ENCODE results near the gene MYO1D.
"Not testable (repeated sequence)": the region's sequence is repeated elsewhere in the genome, so short reads cannot be mapped to it uniquely, and the experiment has no call there.

The MYO1D gene

DNA sequence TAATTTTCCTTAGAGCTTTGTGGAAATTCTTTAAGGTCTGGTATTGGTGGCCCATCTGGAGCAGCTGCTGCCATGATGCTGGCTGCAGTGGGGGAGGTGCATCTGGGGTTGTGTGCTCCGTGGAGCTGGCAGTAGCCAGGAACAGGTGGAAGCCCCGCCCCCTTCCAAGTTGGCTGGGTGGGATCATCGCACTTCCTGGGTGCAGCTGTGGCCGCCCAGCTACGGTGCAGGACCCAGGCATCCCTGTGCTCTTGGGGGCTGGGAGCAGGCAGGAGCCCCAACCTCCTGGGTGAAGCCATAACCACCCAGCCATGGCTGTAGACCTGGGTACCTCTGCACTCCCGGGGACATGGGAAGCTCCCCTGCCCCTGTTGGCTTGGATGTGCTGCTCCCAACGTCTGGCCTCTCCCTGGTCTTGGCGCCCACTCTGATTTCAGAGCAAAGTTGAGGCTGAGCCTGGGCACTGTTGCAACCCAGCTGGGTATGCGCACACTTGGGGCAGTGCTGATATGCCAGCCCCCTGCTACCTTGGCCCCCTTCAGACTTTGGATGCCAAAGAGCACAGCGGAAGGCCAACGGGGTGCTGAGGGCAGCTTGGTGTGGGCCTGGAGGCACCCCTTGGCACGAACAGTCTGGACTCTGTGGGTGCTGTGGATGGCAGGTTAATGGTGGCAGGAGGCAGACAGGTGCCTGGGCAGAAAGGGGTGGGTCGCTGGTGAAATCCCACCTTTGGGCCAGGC, 145.2 kb downstream of the MYO1D start:
- no peak for DNase-seq (ENCODE audit: low read depth in 2 of 2)

DNA sequence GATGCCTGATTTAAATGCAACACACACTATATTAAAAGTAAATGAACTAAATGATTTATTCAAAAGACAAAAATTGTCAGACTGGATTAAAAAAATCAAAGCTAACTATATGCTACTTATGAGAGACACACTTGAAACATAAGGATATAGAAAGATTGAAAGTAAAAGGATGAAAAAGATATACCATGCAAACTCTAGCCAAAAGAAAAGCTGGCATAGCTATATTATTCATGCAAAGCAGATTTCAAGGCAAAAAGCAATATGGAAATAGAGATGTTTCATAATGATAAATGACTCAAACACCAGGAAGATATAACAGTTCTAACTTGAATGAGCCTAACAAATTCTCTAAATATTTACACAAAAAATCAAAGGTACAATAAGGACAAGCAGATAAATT, 149.2 kb downstream of the MYO1D start:
- DNase-seq (ENCODE audit: low read depth in 2 of 2): no peak

DNA sequence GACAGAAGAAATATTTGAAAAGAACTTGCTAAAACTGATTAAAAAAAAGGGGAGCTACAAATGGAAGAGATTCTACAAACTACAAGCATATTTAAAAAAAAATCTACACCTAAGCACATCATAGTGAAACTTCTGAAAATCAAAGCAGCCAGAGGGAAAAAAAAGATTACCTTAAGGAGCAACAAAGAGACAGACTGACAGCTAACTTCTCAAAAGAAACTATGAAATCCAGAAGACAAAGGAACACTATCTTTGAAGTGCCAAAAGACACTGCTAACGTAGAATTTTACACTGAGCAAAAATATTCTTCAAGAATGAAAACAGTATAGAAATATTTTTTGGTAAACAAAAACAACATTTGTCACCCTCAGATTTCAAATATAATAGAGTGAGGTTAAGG, 151.2 kb downstream of the MYO1D start:
- DNase-seq (ENCODE audit: low read depth in 2 of 2): no peak

DNA sequence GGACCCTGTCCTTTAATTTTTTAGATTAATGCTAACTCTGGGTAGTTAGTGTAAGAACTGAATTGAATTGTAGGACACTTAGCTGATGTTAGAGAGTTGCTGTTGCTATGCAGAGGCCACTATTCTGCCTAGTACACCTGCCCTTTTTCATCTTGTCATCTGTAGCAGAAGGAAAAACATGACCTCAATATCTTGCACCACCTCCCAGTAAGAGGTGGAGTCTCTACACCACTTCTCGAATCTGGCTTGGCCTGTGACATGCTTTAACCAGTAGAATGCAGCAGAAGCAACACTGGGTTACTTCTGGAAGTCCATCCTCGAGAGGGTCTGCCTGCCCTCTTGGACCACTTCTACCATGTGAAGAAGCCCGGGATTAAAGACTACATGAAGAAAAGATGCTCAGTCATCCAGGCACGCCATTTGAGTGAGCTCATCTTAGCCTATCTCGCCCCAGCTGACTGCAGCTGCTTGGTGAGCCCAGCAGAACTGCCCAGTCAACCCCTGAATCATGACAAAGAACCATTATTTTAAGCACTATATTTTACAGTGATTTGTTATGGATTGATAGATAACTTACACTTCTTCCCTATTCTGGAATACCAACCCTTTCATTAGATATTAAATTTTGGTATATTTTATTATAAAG, 153.5 kb downstream of the MYO1D start:
- no peak for DNase-seq (ENCODE audit: low read depth in 2 of 2)

DNA sequence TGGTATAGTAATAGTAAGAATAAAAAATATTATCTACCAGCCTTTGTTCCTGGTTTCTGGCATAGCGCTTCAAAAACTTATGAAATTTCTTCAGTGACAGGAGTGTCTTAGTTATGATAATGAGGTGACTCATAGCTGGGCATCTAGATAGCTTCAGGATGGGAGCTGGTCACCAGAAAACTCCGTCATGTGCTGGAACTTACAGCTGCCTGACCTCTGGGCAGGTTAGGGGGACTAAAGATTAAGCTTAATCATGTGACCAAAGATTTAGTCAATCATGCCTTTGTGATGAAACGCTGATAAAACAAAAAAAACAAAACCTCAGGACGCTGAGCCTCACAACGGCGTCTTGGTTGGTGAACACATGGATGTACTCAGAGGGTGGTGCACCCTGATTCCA, 154.2 kb downstream of the MYO1D start:
- DNase-seq (ENCODE audit: low read depth in 2 of 2): no peak

DNA sequence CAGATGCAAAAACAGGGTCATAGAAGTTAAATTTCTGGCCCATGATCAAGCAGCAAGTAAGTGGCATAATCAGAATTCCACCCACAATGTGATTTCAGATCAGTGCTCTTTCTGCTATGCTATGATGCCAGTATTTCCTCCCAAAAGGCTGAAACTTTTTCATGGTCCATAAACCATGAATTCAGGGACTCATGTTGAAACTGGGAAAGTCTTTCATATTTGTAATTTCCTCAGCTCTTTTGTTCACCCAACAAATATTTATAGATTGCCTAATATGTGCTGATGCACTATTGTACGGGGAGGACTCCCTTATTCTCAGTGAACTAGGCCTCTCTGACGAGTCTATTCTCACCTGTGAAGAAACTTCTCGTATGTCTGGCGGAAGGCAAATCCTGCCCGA, 156.3 kb downstream of the MYO1D start:
- DNase-seq (ENCODE audit: low read depth in 2 of 2): no peak

DNA sequence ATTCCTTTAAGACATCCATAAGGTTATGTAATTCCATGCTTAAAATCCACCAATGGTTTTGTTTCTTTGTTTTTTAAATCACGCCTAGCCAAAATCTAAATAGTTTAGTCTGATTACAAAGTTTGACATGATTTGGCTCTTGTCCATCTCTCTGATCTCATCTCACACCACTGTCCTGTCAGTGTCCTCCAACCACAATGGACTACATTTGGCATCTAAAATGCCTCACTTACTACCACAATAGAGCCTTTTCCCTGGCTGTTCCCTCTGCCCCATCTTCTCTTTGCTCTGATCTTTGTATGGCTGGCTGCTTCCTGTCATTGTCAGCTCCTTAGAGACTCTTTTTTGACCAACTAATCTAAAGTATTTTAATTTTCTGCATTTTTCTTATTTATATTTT, 157.2 kb downstream of the MYO1D start:
- no peak for DNase-seq (ENCODE audit: low read depth in 2 of 2)

DNA sequence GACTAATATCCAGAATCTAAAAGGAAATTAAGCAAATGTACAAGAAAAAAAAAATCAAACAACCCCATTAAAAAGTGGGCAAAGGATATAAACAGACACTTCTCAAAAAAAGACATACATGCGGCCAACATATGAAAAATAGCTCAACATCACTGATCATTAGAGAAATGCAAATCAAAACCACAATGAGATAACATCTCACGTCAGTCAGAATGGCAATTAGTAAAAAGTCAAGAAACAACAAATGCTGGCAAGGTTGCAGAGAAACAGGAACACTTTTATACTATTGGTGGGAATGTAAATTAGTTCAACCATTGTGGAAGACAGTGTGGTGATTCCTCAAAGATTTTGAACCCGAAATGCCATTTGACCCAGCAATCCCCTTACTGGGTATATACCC, 162.0 kb downstream of the MYO1D start:
- DNase-seq (ENCODE audit: low read depth in 2 of 2): not testable (repeated sequence)

DNA sequence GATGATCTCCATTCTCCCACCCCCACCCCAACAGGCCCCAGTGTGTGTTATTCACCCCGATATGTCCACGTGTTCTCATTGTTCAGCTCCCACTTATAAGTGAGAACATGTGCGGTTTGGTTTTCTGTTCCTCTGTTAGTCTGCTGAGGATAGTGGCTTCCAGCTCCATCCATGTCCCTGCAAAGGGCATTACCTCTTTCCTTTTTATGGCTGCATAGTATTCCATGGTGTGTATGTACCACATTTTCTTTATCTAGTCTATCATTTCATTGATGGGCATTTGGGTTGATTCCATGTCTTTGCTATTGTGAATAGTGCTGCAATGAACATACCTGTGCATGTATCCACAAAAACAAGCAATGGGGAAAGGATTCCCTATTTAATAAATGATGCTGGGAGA, 162.7 kb downstream of the MYO1D start:
- DNase-seq (ENCODE audit: low read depth in 2 of 2): not testable (repeated sequence)

DNA sequence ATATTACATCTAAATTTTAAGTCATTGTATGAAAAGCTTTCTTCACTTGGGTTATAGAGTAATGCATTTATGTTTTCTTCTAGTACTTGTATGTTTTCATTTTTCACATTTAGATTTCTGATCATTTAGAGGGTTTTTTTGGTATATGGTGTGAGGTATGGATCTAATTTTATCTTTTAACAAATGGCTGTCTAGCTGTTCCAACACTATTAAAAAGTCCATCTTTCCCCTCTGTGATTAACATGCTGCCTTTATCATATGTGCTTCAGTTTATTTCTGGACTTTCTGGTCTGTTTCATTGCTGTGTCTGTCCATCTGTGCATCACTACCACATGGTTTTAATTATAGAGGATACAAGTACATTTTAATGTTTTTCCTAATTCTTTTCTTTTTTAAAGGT, 163.8 kb downstream of the MYO1D start:
- peak in 1 of 2 experiments; percentile 1 for DNase-seq (ENCODE audit: low read depth in 2 of 2)

DNA sequence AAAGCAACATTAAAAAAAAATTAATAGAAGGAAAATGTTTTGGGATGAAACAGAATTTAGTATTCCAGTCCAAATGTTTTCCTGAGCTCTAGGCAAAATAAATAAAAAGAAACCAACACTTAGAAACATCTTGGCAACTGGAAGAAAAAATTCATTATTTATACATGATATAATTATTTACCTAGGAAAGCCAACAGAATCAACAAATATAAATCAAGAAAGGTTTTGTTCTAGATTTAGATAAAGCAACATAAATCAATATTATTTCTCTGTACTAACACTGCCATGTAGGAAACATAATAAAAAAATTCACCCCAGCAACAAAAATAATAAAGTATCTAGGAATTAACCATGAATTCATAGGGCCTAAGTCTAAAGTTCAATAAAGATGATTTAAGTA, 167.4 kb downstream of the MYO1D start:
- DNase-seq (ENCODE audit: low read depth in 2 of 2): no peak

DNA sequence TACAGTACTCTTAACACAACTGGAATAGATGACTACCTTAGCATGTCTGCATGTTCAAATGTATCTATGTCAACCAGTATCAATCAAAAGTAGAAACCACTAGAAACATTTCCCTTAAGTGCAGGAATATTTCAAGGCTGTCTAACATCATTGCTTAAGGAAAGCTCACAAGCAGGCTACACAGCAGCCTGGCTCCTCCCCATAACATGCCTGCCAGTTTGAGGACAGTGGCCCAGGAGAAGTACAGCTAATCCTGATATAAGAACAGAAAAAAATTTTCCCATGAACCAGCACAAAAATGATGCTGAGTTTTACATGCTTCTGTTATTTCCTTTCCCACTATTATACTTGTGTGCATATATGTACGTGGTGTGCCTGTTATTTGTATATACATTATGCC, 175.1 kb downstream of the MYO1D start:
- no peak for DNase-seq (ENCODE audit: low read depth in 2 of 2)

DNA sequence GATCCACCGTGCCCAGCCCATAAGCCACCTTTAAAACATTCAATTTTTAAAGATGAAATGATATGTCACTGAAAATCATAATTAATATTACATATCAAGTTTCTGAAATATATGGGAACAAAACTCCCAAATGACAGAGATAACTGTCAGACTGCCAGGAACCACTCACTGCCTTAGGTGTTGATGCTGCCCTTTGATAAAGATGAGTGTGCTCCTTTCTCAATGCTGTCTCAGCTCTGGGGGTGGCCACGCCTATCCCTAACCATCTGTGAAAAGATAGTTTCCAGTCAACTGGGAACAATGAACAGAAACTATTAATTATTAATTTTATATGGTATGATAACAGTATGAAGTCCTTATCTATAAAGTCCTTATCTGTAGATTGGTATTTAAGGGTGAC, 177.7 kb downstream of the MYO1D start:
- DNase-seq (ENCODE audit: low read depth in 2 of 2): no peak

DNA sequence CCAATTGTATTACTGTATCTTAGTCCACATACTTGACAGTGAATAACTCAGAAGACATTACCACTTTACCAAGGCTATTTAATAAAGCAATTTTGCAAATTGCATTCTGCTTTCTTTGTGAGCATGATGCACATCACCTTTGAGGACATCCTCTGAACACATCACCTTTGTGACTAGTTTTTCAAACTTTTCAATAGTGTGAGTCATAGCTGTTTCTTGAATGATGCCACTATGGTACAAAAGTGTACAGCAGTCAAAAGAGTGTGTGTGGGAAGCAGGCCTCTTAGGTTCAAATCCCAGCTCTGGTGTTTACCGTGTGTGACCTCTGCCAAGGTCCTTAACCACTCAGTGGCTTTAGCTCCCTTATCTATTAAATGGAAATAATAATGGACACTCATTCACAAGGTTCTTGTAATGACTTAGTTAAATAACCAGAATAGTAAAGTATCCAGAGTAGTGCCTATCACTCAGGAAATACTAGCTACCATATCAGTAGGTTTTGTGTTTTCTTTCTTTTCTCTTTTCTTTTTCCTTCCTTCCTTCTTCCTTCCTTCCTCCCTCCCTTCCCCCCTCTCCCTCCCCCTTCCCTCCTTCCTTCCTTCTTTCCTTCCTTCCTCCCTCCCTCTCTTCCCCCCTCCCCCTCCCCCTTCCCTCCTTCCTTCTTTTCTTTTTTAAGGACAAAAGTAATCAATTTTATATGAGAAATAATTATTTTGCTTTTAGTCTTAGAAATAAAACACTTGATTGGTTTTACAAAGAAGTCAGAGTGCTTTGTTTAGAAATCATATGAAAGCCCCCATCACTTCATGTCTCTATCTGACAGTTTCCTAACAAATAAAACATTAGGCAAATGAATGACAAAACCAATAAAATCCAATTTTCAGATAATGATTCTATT, 178.9 kb downstream of the MYO1D start:
- no peak for DNase-seq (ENCODE audit: low read depth in 2 of 2)

DNA sequence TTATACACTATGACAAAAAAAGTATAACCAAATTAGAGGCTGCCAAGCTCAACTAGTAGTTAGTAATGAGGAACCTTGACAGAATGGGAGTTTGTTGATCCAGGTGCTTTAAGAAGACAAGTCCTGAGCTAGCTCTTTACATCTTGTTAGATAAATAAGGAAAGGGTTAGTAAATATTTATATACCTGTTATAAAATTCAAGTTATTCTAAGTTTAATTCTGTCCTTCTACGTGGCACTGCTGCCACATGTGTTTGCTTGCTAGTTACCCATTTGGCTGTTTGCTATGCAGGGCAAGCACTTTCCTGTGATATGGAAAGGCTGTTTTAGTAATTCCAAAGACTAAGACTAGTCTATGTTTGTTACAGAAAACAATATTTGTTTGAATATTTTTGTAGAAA, 180.5 kb downstream of the MYO1D start:
- DNase-seq (ENCODE audit: low read depth in 2 of 2): no peak

DNA sequence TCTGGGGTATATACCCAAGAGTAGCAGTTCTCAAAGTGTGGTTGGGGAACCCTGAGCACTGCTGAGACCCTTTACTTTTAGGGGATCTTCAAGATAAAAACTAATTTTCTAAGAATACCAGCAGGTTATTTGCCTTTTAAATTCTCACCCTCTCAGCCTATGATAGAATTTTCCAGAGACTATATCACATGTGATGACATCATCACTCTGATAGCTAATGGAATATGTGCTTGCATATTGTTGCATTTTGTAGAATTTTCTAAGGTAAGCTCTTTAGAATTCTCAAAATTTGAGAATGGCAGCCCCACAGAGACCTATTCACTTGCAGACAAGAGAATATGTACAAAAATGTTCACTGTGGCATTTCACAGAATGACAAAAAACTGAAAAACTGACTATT, 181.1 kb downstream of the MYO1D start:
- DNase-seq (ENCODE audit: low read depth in 2 of 2): no peak

DNA sequence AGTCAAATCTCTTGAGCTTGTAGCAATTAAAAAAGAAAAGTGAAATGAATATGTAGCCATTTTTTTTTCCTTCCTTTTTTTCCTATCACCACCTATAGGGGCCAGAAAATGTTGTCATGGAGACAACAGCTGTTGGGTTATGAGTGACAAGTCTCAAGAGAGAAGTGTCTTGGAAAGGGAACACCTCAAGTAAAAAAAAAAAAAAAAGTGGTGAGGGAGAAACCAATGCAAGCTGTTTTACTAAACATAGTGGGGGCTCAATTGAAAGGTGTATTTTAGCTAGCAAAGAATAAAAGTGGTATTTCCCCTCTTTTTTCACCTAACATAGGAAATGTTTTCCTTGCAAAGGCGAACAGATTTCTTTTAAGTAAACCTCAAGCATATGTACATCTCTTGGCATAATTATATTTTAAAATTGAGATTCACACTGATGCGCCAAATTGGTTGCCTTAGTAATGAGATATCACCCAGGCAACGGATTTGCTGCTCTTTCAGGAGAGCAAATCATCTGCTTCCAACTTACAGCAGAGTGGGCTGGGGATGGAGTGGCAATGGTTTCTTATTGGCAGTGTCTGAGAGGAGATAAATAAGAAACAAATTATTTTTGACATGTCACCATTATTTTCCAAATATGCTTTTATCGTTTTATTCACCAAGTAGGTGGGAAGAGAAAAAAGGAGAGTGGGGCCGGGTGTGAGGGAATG, 183.6 kb downstream of the MYO1D start:
- no peak for DNase-seq (ENCODE audit: low read depth in 2 of 2)

DNA sequence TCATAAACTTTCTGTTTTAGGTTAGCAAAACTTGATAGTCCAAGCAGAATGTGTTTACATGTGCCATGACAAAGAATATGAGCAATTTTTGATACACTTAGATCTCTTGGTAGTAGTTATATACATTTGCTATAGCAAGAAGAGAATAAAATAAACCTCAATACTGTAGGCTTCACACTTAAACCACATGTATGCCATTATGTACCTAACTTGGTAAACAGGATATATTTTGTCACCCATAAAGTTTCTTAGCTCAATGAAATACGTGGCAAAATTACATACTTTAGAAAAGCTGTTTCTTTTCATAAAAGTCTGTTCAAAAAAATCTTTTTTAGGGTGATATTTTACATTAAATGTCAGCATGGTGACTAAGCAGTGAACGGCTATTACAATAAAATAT, 184.7 kb downstream of the MYO1D start:
- DNase-seq (ENCODE audit: low read depth in 2 of 2): no peak

DNA sequence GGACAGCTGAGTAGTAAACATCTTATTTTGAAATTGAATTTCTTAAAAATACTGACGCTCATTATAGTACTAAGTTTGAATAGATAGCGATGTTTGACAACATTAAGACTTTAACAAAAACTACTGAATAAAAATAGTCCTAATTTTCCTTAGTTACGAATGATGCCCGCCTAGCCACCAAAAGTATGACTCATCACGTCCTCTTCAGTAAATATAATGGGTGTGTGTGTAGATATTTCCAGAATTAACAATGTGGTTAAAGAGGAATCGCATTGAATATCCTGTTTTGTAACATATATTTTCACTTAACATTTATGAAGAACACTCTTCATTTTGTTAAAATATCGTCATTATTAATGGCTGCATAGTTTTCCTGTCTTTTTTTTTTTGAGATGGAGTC, 187.6 kb downstream of the MYO1D start:
- DNase-seq (ENCODE audit: low read depth in 2 of 2): no peak

DNA sequence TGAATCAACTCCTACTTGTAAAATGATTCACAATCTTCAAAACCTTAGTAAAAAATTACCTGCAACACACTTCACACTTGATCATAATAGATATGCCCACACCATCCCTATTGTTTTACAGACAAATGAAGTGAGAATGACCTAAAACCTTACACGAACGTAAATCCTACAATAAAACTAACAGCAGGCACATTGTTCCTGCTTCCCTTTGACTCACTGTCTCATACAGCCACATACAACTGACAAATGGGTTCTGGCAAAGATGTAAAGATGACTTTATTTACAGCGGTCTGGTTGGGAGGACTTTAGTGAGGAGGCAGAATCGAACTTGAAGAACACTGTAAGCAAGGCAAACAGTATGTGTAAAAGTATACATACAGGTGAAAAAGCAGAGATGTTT, 188.7 kb downstream of the MYO1D start:
- no peak for DNase-seq (ENCODE audit: low read depth in 2 of 2)

DNA sequence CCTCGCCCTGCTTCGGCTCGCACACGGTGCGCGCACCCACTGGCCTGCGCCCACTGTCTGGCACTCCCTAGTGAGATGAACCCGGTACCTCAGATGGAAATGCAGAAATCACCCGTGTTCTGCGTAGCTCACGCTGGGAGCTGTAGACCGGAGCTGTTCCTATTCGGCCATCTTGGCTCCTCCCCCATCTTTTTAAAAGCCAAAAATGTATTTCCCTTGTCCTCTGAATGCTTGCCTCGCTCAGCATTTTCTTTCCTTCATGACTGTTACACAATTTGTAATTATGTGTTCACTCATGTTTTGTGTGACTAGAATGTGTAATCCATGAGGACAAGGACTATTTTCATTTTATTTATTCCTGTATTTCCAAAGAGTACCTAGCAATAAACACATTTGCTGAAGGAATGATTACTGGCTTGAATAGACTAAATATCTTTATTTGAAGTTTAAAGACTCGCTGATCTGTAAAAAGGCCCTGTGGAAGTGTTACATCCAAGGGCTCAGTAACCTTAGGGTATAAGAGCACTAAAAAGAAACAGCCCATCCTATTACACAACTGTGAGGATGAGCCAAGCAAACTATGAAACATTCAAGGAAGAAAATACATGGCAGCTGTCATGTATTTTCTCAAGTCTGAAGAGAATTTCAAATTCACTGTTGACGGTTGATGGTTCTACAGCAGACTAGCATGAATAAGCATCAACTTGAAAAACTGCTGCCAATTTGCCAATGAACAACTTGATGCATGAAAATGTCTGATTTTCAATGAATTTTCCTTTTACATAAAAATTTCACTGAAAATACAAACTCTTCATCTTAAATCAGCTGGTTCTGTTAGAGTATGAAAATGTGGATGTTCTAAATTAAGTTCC, 192.6 kb downstream of the MYO1D start:
- no peak for DNase-seq (ENCODE audit: low read depth in 2 of 2)
